HPDE6-E6E7 (cell line): ENCODE data around the gene RAP1GAP.
"Not testable (repeated sequence)": the region's sequence is repeated elsewhere in the genome, so short reads cannot be mapped to it uniquely, and the experiment has no call there.

Experiments used
- DNase-seq: peaks from one replicate; pipeline ENCODE4 v3.0.0; 2011; ENCODE audit warnings: missing footprints; ENCODE audit errors: extremely low spot score

RAP1GAP gene

GRCh38 chr1:21677168-21677567 lies 8.0 kb upstream of the RAP1GAP start:
- no peak for DNase-seq

- DNase-seq = no peak
Observed at GRCh38 chr1:21674957-21675356, 5.8 kb upstream of the RAP1GAP start.

GRCh38 chr1:21673853-21674252 lies 4.7 kb upstream of the RAP1GAP start:
- DNase-seq = not testable (repeated sequence)

GRCh38 chr1:21673277-21673780 lies 4.2 kb upstream of the RAP1GAP start:
- DNase-seq = no peak

- DNase-seq = no peak
Observed at GRCh38 chr1:21672478-21673276, 3.5 kb upstream of the RAP1GAP start.

- DNase-seq = no peak
Observed at GRCh38 chr1:21671915-21672314, 2.8 kb upstream of the RAP1GAP start.

- no peak for DNase-seq
Observed at GRCh38 chr1:21670956-21671902, 2.1 kb upstream of the RAP1GAP start.

- DNase-seq = no peak
Observed at GRCh38 chr1:21670059-21670881, 1.1 kb upstream of the RAP1GAP start.

GRCh38 chr1:21668951-21669257 lies 253 bp downstream of the RAP1GAP start:
- DNase-seq = no peak

GRCh38 chr1:21668232-21668950 lies 766 bp downstream of the RAP1GAP start:
- no peak for DNase-seq

- DNase-seq = no peak
Observed at GRCh38 chr1:21667348-21668231, 1.6 kb downstream of the RAP1GAP start.

GRCh38 chr1:21666576-21667320 lies 2.4 kb downstream of the RAP1GAP start:
- DNase-seq = no peak

- no peak for DNase-seq
Observed at GRCh38 chr1:21665711-21666575, 3.2 kb downstream of the RAP1GAP start.

- DNase-seq = no peak
Observed at GRCh38 chr1:21664806-21665588, 4.2 kb downstream of the RAP1GAP start.

GRCh38 chr1:21663951-21664805 lies 5.0 kb downstream of the RAP1GAP start:
- no peak for DNase-seq

GRCh38 chr1:21663248-21663950 lies 5.8 kb downstream of the RAP1GAP start:
- DNase-seq = no peak
